HG03521 (cell line): ENCODE results near the gene SMYD3.

Source experiments
- ATAC-seq: cut with Tn5 transposase; IDR thresholded peaks from one replicate; pipeline ENCODE4 v1.9.1; 2021; ENCODE audit warnings: mild to moderate bottlenecking, moderate library complexity; ENCODE audit not compliant: unreplicated experiment

Gene SMYD3

GRCh38 chr1:246311461-246311860 is 195.6 kb downstream of the SMYD3 start:
- no peak for ATAC-seq

- no peak for ATAC-seq
Measured at GRCh38 chr1:246309247-246309884, 197.7 kb downstream of the SMYD3 start.

- no peak for ATAC-seq
Measured at GRCh38 chr1:246308533-246309075, 198.5 kb downstream of the SMYD3 start.

GRCh38 chr1:246306415-246307037 is 200.6 kb downstream of the SMYD3 start:
- no peak for ATAC-seq

DNA sequence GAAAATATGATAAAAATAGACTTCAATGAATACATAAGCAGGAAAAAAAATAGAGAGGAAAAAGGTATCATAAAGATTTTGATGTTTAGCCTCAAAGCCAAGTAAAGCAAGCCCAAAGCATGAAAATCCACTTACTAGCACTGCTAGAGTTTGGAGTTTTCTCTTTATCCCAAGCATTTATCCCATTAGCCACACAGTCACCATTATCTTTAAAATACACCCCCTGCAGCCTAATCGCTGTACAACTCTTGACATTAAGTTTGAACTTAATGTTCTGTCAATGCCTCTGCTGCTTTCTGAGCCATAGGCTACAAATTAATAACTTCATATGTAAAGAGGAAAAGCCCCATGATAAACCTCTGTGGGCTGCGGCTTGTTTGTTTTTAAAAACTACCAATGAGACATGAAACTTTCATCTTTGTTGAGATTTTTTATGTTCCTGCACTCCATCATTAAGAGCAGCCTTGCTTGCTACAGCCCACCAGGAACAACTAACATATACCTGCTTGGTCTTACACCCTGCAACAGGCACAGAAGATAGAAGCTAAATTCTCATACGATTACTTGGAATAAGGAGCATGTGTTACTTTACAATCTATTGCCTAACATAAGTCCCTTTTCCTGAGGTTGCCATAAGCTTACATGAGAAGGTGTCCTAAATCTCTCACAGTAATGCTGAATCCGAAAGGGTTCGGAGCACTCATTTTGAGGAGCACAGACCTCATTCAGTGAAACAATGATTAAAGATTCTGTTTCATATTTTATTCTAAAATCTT is 202.4 kb downstream of the SMYD3 start:
- ATAC-seq, result no peak

DNA sequence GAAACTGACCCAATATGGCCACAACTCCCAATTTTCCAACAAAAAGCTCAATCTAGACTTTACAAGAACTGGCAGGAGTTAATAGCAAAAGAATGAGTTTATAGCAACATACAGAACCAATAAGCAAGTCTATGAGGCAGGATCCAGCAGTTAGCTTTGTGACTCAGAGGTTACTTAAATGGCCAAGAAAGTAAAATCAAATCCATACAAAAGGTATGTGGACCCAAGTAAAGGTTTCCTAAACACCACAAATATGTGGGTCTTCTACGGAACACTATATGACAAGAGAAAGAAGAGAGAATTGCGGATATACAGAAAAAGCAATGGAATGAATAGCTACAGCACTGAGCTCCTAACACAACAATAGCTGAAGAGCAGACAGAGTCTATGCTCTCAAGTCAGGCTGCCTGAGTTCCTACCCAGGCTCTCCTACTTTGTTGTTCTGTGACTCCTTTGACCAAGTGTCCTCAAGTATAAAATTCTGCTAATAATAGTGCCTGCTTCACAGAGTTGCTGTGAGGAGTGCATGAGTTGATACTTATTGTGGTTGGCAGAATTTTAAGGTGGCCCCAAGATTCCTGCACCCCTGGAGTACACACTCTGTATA is 204.3 kb downstream of the SMYD3 start:
- ATAC-seq, result no peak

GRCh38 chr1:246302251-246302625 is 204.8 kb downstream of the SMYD3 start:
- ATAC-seq, result no peak

DNA sequence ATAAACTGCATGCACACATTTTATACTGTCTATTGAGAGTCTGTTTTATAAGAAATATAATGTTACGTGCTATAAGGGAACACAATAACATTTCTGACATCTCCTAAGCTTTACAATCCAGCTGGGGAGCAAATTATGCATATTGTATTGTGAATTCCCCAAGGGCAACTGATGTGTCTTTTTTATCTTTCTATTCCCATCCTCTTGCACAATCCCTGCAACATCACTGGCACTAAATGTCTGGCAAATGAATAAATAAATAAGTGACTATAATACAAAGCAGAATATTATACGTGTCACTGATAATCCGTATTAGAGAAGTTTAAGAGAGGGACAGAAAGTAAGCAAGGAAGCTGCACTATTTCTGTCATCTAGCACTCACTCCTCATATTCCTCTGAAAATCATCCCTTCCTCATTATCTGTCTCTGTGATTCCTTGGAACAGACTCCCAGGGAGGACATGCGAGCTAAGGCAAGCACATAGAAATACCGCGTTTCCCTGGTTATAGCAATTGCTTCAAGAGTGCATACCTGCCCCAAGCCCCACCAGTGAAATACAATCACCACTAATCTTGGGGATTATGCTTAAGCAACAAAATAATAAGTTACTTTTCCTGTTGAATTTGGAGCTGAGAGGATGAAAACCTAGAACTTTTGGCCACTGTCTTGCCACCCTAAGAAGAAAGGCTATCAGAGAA is 205.4 kb downstream of the SMYD3 start:
- ATAC-seq, result no peak

GRCh38 chr1:246300626-246301549 is 206.2 kb downstream of the SMYD3 start:
- ATAC-seq, result no peak

DNA sequence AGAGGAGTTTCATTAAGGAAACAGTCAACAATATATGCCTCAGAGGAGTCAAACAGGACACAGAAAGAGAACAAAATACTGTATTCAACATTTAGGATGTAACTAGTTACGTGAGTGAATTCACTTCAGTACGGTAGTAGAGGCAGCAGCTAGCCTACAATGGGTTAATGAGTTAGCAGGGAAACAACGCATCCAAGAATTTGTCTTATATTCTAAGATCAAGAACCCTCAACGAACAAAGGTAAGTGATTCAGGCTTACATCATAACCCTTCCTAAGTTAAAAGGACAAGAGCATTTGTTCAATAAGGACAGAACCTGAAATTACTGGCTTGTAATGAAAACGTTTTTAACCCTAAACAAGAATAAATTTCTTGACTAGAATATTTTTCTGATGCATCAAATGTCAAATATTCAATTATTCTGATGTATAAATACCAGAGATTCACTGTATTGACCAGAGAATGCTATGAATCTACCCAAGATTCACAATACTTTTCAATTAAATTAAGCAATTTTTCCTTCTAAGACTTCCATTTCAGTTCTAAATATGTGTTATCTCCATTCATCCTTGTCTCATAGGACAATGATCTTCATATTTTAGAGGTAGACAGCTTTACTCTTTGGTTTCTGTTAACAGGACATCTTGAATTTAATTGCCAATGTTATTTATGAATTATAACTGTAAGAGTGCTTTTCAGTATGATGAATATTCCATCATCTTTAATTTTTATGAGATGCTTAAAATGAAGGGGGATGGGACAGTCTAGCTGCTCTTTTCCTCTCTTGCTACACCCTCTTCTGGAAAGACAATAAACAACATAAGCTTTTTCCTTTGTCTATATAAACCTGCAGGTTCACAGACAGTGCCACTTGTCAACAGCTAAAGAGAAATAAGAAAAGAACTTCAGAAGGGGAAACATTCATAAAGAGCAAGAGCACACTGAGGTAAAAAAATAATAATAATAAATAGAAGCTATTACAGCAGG is 209.5 kb downstream of the SMYD3 start:
- ATAC-seq, result no peak

GRCh38 chr1:246295968-246296367 is 211.1 kb downstream of the SMYD3 start:
- ATAC-seq, result no peak

DNA sequence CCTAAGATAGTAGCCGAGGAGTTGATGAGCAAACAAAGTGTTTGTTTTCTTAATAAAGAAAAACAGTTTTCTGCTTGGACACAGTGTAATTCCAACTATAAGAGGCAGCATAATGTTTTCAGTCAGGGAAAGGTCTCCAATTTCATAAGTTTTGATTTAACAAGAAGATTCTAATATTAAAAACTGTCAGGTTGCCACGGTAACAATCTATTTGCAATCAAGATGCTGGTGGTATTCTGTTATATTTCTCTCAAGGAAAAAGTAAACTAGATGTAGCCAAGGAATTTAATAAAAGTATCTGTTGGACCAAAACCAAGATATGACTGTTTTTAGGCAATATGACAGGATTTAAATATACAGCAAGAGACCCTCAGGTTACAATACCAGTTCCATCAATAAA is 211.7 kb downstream of the SMYD3 start:
- no peak for ATAC-seq

GRCh38 chr1:246294263-246294662 is 212.8 kb downstream of the SMYD3 start:
- no peak for ATAC-seq

- no peak for ATAC-seq
Measured at GRCh38 chr1:246293366-246294121, 213.5 kb downstream of the SMYD3 start.

DNA sequence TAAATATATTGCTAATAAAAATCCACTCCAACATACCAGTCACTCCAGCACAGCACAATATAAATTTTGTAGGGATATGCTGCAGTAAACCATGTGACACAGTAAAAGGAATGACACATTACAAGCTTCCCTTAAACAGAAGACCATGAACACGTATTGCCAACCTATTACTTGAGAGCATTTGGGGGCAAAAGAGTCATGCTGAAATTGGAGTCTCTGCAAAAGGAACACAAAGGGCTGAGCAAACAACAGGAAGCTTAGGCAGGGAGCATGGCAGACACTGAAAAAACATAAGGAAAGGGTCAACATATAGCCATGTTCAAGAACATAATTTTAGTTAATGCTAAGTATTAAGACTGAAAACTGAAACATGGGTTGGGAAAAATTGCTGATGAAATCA is 214.5 kb downstream of the SMYD3 start:
- ATAC-seq, result no peak

GRCh38 chr1:246291127-246291526 is 216.0 kb downstream of the SMYD3 start:
- no peak for ATAC-seq

- no peak for ATAC-seq
Measured at GRCh38 chr1:246283771-246284410, 223.2 kb downstream of the SMYD3 start.
